GM12878 (cell line): ENCODE data around the gene ZNF791. TPM values are rescaled to one million over a fixed set of nuclear protein-coding genes. Genes with fewer than 3 reads are reported as not detected.

ENCODE experiments used
- ATAC-seq: fragments of 200-7000 bp; cut with Tn5 transposase; 3 replicates; pipeline ENCODE4 v1.9.1; 2020; ENCODE audit warnings: mild to moderate bottlenecking, moderate library complexity
- BruUV-seq: library from RNA; stranded (reverse); fragments of 400-500 nt; replicated peaks from 2 replicates; lab custom pipeline; 2021; lab: Mats Ljungman, UMichigan
- CTCF ChIA-PET: fragments of 300-600 bp; sonication (Branson Sonifier 250); formaldehyde crosslinking; extraction: SDS; loops from one replicate; lab custom pipeline; 2021; ENCODE audit warnings: inconsistent platforms; lab: Yijun Ruan, JAX
- POLR2A ChIA-PET: fragments of 350-600 bp; formaldehyde crosslinking; extraction: SDS; loops from one replicate; lab custom pipeline; 2021; ENCODE audit warnings: inconsistent platforms; lab: Charles Lee
- RAD21 ChIA-PET: fragments of 300-600 bp; sonication (Branson Sonifier 250); formaldehyde crosslinking; loops from one replicate; lab custom pipeline; 2023; ENCODE audit warnings: antibody characterized with exemption; ENCODE audit not compliant: unreplicated experiment; lab: Charles Lee
- SMC1A ChIA-PET: fragments of 300-600 bp; sonication (Branson Sonifier 250); formaldehyde crosslinking; loops from one replicate; lab custom pipeline; 2023; ENCODE audit not compliant: unreplicated experiment, uncharacterized antibody; lab: Charles Lee
- DNase-seq: peaks from one replicate; pipeline ENCODE4 v3.0.0-alpha.2; 2011; ENCODE audit warnings: low read depth, low spot score
- FAIRE-seq: peaks from 3 replicates; lab custom pipeline; 2011; peaks lifted over from hg19 to GRCh38; lab: Jason Lieb, UNC
- H2AFZ ChIP-seq: 2 replicates; pipeline ENCODE4 v1.6.0; 2011; ENCODE audit warnings: low read depth, low read length, control low read depth; ENCODE audit not compliant: control insufficient read depth
- H3K27ac ChIP-seq: 2 replicates; pipeline ENCODE4 v1.5.1; 2011; ENCODE audit warnings: control low read depth; ENCODE audit not compliant: control insufficient read depth, insufficient read depth
- H3K27me3 ChIP-seq, 2 experiments: replicated peaks in 1 of 2; 2 replicates each; pipeline versions ENCODE4 v1.6.0 to v1.6.1; 2011; ENCODE audit warnings: low read length in 1 of 2; ENCODE audit not compliant: control insufficient read depth in 2 of 2, insufficient read depth in 2 of 2
- H3K36me3 ChIP-seq, 2 experiments: 2 replicates each; pipeline ENCODE4 v1.5.1; 2011; ENCODE audit warnings: low read length in 1 of 2; ENCODE audit not compliant: control insufficient read depth in 2 of 2, insufficient read depth in 2 of 2
- H3K4me1 ChIP-seq: 2 replicates; pipeline ENCODE4 v1.6.1; 2011; ENCODE audit warnings: mild to moderate bottlenecking, low read length, moderate library complexity, mixed read lengths; ENCODE audit not compliant: control insufficient read depth, insufficient read depth
- H3K4me2 ChIP-seq: 2 replicates; pipeline ENCODE4 v1.6.0; 2011; ENCODE audit warnings: control low read depth; ENCODE audit not compliant: control insufficient read depth, insufficient read depth
- H3K4me3 ChIP-seq: fragments of 200-600 bp; sonication (generic); 2 replicates; pipeline ENCODE4 v1.5.1; 2016
- H3K79me2 ChIP-seq: 2 replicates; pipeline ENCODE4 v1.6.0; 2011; ENCODE audit warnings: low read length; ENCODE audit not compliant: control insufficient read depth, insufficient read depth
- H3K9ac ChIP-seq: 2 replicates; pipeline ENCODE4 v1.8.0; 2011; ENCODE audit warnings: low read length, control low read depth, mixed read lengths; ENCODE audit not compliant: control insufficient read depth, insufficient read depth
- H3K9me3 ChIP-seq: replicated peaks from 3 replicates; pipeline ENCODE4 v1.5.1; 2011; ENCODE audit warnings: mild to moderate bottlenecking, low read length; ENCODE audit not compliant: control insufficient read depth, insufficient read depth
- H4K20me1 ChIP-seq: 2 replicates; pipeline ENCODE4 v1.6.0; 2011; ENCODE audit not compliant: control insufficient read depth, insufficient read depth
- BHLHE40 ChIP-seq, 2 experiments: fragments of 450-650 bp in 1 of 2; IDR thresholded peaks; 2 replicates each; pipeline ENCODE4 v1.6.1; 2011 to 2017; ENCODE audit warnings: low read depth in 2 of 2, borderline replicate concordance in 1 of 2, improper control_type of control experiment in 1 of 2, low read length in 1 of 2, mild to moderate bottlenecking in 1 of 2
- CTCF ChIP-seq, 3 experiments: IDR thresholded peaks in 2 of 3; conservative IDR thresholded peaks in 1 of 3; 2 replicates each; pipeline ENCODE4 v1.5.1; 2011; ENCODE audit warnings: low read depth in 3 of 3, low read length in 3 of 3, mild to moderate bottlenecking in 3 of 3, control low read depth in 2 of 3, moderate library complexity in 2 of 3, inconsistent platforms in 1 of 3, mixed read lengths in 1 of 3; ENCODE audit not compliant: control insufficient read depth in 2 of 3, insufficient read depth in 1 of 3; ENCODE audit errors: extremely low read depth in 1 of 3
- EGR1 ChIP-seq, 2 experiments: IDR thresholded peaks; 1 replicate in 1 of 2; 2 replicates in 1 of 2; pipeline ENCODE4 v1.6.1; 2011 to 2012; ENCODE audit warnings: low read depth in 2 of 2, low read length in 2 of 2, borderline replicate concordance in 1 of 2, mild to moderate bottlenecking in 1 of 2, moderate library complexity in 1 of 2
- HDGF ChIP-seq: fragments of 450-650 bp; IDR thresholded peaks from 2 replicates; pipeline ENCODE4 v1.6.1; 2016; ENCODE audit warnings: antibody characterized with exemption
- IKZF1 ChIP-seq: fragments of 450-650 bp; conservative IDR thresholded peaks from 2 replicates; pipeline ENCODE4 v1.6.1; 2017; ENCODE audit warnings: antibody characterized with exemption, mild to moderate bottlenecking
- IKZF2 ChIP-seq, 2 experiments: fragments of 450-650 bp; IDR thresholded peaks; 2 replicates each; pipeline ENCODE4 v1.6.1; 2017; ENCODE audit warnings: mild to moderate bottlenecking in 2 of 2, moderate library complexity in 2 of 2
- NR2F1 ChIP-seq: fragments of 450-650 bp; conservative IDR thresholded peaks from 2 replicates; pipeline ENCODE4 v1.6.1; 2017; ENCODE audit warnings: mild to moderate bottlenecking
- PML ChIP-seq: IDR thresholded peaks from 2 replicates; pipeline ENCODE4 v1.6.1; 2012; ENCODE audit warnings: low read length, inconsistent platforms
- RB1 ChIP-seq: fragments of 450-650 bp; formaldehyde crosslinking; IDR thresholded peaks from 2 replicates; pipeline ENCODE4 v1.6.1; 2017; ENCODE audit warnings: mild to moderate bottlenecking, borderline replicate concordance
- RUNX3 ChIP-seq: IDR thresholded peaks from 2 replicates; pipeline ENCODE4 v1.6.1; 2012; ENCODE audit warnings: low read length, inconsistent platforms
- SIX5 ChIP-seq: IDR thresholded peaks from 2 replicates; pipeline ENCODE4 v1.6.1; 2011; ENCODE audit warnings: mild to moderate bottlenecking, low read depth, low read length, moderate library complexity; ENCODE audit not compliant: severe bottlenecking
- STAT1 ChIP-seq: fragments of 450-650 bp; conservative IDR thresholded peaks from 2 replicates; pipeline ENCODE4 v1.6.1; 2014; ENCODE audit warnings: antibody characterized with exemption, mild to moderate bottlenecking
- WGBS: methylation state at CpG from one replicate; pipeline ENCODE4 v1.1.6; 2016; ENCODE audit warnings: low lambda C conversion rate; ENCODE audit not compliant: insufficient replicate concordance, insufficient coverage; ENCODE audit errors: missing lambda C conversion rate; 5-methylcytosine and 5-hydroxymethylcytosine counted together
- in situ Hi-C: fragments of 300-500 bp; cut with MboI; formaldehyde crosslinking; loops from 9 replicates; pipeline ENCODE4 v1.14.3; 2018; ENCODE audit warnings: mixed read lengths
- intact Hi-C: fragments of 100-400 bp; cut with micrococcal nuclease; formaldehyde crosslinking; loops from one replicate; pipeline ENCODE4 v1.14.2; 2022; ENCODE audit not compliant: unreplicated experiment
- polyA plus RNA-seq, 11 experiments: library from polyadenylated mRNA; depleted of rRNA in 4 of 11; unstranded in 6 of 11; stranded (reverse) in 5 of 11; fragments of >200 nt; fragmentation: Nextera tagmentation in 4 of 11; fragmentation: Illumina TruSeq in 1 of 11; extraction: Ambion mirVana in 4 of 11; extraction: Trizol in 1 of 11; gene quantifications; 1 replicate in 1 of 11; 2 replicates in 10 of 11; pipeline versions ENCODE4 v1.2.1 to v1.2.3, GENCODE V29; 2011 to 2016; ENCODE audit warnings: inconsistent platforms in 2 of 11, missing spikeins in 2 of 11, low read depth in 1 of 11
- total RNA-seq, 4 experiments: library from RNA; depleted of rRNA in 3 of 4; stranded (reverse); fragments of >200 nt in 3 of 4; fragmentation: Illumina TruSeq in 1 of 4; extraction: Trizol in 1 of 4; gene quantifications; 2 replicates each; pipeline versions ENCODE4 v1.2.1 to v1.2.3, GENCODE V29; 2013 to 2021
- TF ChIP-seq, protein P1 (sequence below): fragments of 450-650 bp; IDR thresholded peaks from 2 replicates; pipeline ENCODE4 v1.6.1; 2018; ENCODE audit warnings: mild to moderate bottlenecking, low read depth, moderate library complexity; ENCODE audit not compliant: partially characterized antibody
- TF ChIP-seq, protein P2 (sequence below): fragments of 450-650 bp; IDR thresholded peaks from 2 replicates; pipeline ENCODE4 v1.6.1; 2016; ENCODE audit warnings: mild to moderate bottlenecking

ZNF791 gene
- total and polyA plus RNA-seq, 10 of the 15 experiments (the other 5 are each of a cell fraction or from before 2014, with no cell fraction given): 7.5 to 24.0 (median 11.8) TPM

GRCh38 chr19:12669270-12670158 is 58.8 kb downstream of the ZNF791 start:
- H3K27me3 ChIP-seq: no peaks in the 10 kb centered on the region
- intact Hi-C loops: loop anchor here (5.0 kb wide), 1 partner anchor 467 kb away; no protein-coding TSS in a partner anchor
- WGBS: 1% methylated on average over 64 of the region's 64 CpGs
- TF ChIP-seq, protein P1, sequence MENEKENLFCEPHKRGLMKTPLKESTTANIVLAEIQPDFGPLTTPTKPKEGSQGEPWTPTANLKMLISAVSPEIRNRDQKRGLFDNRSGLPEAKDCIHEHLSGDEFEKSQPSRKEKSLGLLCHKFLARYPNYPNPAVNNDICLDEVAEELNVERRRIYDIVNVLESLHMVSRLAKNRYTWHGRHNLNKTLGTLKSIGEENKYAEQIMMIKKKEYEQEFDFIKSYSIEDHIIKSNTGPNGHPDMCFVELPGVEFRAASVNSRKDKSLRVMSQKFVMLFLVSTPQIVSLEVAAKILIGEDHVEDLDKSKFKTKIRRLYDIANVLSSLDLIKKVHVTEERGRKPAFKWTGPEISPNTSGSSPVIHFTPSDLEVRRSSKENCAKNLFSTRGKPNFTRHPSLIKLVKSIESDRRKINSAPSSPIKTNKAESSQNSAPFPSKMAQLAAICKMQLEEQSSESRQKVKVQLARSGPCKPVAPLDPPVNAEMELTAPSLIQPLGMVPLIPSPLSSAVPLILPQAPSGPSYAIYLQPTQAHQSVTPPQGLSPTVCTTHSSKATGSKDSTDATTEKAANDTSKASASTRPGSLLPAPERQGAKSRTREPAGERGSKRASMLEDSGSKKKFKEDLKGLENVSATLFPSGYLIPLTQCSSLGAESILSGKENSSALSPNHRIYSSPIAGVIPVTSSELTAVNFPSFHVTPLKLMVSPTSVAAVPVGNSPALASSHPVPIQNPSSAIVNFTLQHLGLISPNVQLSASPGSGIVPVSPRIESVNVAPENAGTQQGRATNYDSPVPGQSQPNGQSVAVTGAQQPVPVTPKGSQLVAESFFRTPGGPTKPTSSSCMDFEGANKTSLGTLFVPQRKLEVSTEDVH: peak; percentile 100
- TF ChIP-seq RB1: peak; percentile 95; the same call in 1 of the 2 replicates
- TF ChIP-seq BHLHE40 (IDR thresholded peaks at IDR 0.05; ENCODE audit: borderline replicate concordance in 1 of 2, low read depth in 2 of 2, low read length in 1 of 2): peak in 1 of 2 experiments; percentile 23; a peak in 1 of 4 replicates
- TF ChIP-seq HDGF: no peak
- TF ChIP-seq RUNX3: peak; percentile 64
- TF ChIP-seq STAT1: peak; percentile 96
- peak; percentile 86; the same call in 1 of the 2 replicates for TF ChIP-seq PML
- peak; percentile 21 to 55; a peak in 1 of 4 replicates for TF ChIP-seq IKZF2 (IDR thresholded peaks at IDR 0.05)
- peak; percentile 56 for TF ChIP-seq SIX5
- TF ChIP-seq, protein P2, sequence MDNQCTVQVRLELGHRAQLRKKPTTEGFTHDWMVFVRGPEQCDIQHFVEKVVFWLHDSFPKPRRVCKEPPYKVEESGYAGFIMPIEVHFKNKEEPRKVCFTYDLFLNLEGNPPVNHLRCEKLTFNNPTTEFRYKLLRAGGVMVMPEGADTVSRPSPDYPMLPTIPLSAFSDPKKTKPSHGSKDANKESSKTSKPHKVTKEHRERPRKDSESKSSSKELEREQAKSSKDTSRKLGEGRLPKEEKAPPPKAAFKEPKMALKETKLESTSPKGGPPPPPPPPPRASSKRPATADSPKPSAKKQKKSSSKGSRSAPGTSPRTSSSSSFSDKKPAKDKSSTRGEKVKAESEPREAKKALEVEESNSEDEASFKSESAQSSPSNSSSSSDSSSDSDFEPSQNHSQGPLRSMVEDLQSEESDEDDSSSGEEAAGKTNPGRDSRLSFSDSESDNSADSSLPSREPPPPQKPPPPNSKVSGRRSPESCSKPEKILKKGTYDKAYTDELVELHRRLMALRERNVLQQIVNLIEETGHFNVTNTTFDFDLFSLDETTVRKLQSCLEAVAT: peak; percentile 82
- TF ChIP-seq IKZF1: peak; percentile 93
- no peak for TF ChIP-seq CTCF (IDR thresholded peaks at IDR 0.05 in 2 of 3, conservative IDR thresholded peaks at IDR 0.05 in 1 of 3; ENCODE audit: control insufficient read depth in 2 of 3, extremely low read depth in 1 of 3, insufficient read depth in 1 of 3, low read depth in 3 of 3, low read length in 3 of 3)
- peak in 1 of 2 experiments; percentile 16; a peak in 1 of 3 replicates for TF ChIP-seq EGR1 (IDR thresholded peaks at IDR 0.05; ENCODE audit: borderline replicate concordance in 1 of 2, low read depth in 2 of 2, low read length in 2 of 2)
- TF ChIP-seq NR2F1: peak; percentile 69

More at GRCh38 chr19:12669270-12670158, 58.8 kb downstream of the ZNF791 start:
- FAIRE-seq (peak; percentile 97), DNase-seq (peak; percentile 72), ATAC-seq (peak; percentile 39)
- Histone ChIP-seq H3K4me2 (peak overlapping the region; percentile 60), H3K36me3 (peaks cover 8 to 15% of the 10 kb centered on the region in 2 experiments), H3K9ac (peak overlapping the region; percentile 99), H2AFZ (peak overlapping the region; percentile 99), H3K79me2 (peaks cover 48% of the 10 kb centered on the region), H3K4me3 (peak overlapping the region; percentile 92), H3K4me1 (peaks cover 26% of the 10 kb centered on the region), H3K27ac (peak overlapping the region; percentile 100), H3K9me3 (no peaks in the 10 kb centered on the region), H4K20me1 (no peaks in the 10 kb centered on the region)
- BruUV-seq: TSS peak; percentile 71
- in situ Hi-C loops: loop anchor here (5.0 kb wide), 1 partner anchor 107 kb away; no protein-coding TSS in a partner anchor
- ChIA-PET POLR2A (interaction anchor here (0.6 to 1.8 kb wide), 4 partner anchors 18 to 65 kb away, joined by 3 to 4 read pairs (median 3); partner anchors contain the start of genes TRIR, ZNF490 and ZNF791), CTCF (interaction anchor here (0.6 to 2.3 kb wide), 4 partner anchors 12 to 106 kb away, joined by 3 to 11 read pairs (median 4); partner anchors contain the start of genes DHPS, ZNF490 and ZNF791), SMC1A (interaction anchor here (0.6 to 1.3 kb wide), 5 partner anchors 12 to 270 kb away, joined by 3 to 4 read pairs (median 3); partner anchors contain the start of genes DHPS, ZNF490 and ZNF791), RAD21 (interaction anchor here (0.5 to 1.1 kb wide), 5 partner anchors 12 to 745 kb away, joined by 3 to 4 read pairs (median 3); partner anchors contain the start of genes DHPS, ZNF490 and ZNF791)
